ENCODE results near the gene MRPL45.

MRPL45 gene

GRCh38 chr17:38329284-38329683, 32.3 kb downstream of the MRPL45 start:
- TF ChIP-seq ZNF274 (IDR thresholded peaks at IDR 0.05; ENCODE audit: low read depth, low read length) (no peak), SUZ12 (IDR thresholded peaks at IDR 0.05; ENCODE audit: extremely low read depth, insufficient read depth, insufficient read length) (no peak), YY1 (IDR thresholded peaks at IDR 0.05; ENCODE audit: insufficient read depth, insufficient read length) (no peak)
- no peak for DNase-seq (ENCODE audit: low read depth, low spot score)
- Histone ChIP-seq H3K9ac (ENCODE audit: insufficient read length, low read depth) (no peak overlapping the region), H3K36me3 (ENCODE audit: insufficient read depth, insufficient read length, low read length) (peaks cover 11% of the 10 kb centered on the region), H3K27me3 (ENCODE audit: insufficient read depth, insufficient read length) (no peaks in the 10 kb centered on the region), H3K4me1 (ENCODE audit: insufficient read depth, insufficient read length) (peaks cover 13% of the 10 kb centered on the region), H3K4me3 (ENCODE audit: insufficient read length, low read depth) (no peak overlapping the region), H3K9me3 (ENCODE audit: insufficient read depth, low read length) (no peaks in the 10 kb centered on the region)

- no peak for DNase-seq (ENCODE audit: low read depth, low spot score)
- peaks cover 13% of the 10 kb centered on the region for H3K4me1 ChIP-seq (ENCODE audit: insufficient read depth, insufficient read length)
- peaks cover 8% of the 10 kb centered on the region for H3K36me3 ChIP-seq (ENCODE audit: insufficient read depth, insufficient read length, low read length)
- no peak for TF ChIP-seq SUZ12 (IDR thresholded peaks at IDR 0.05; ENCODE audit: extremely low read depth, insufficient read depth, insufficient read length)
- no peak for TF ChIP-seq ZNF274 (IDR thresholded peaks at IDR 0.05; ENCODE audit: low read depth, low read length)
- no peak for TF ChIP-seq YY1 (IDR thresholded peaks at IDR 0.05; ENCODE audit: insufficient read depth, insufficient read length)
- H3K4me3 ChIP-seq (ENCODE audit: insufficient read length, low read depth): no peak overlapping the region
- no peak overlapping the region for H3K9ac ChIP-seq (ENCODE audit: insufficient read length, low read depth)
- no peaks in the 10 kb centered on the region for H3K27me3 ChIP-seq (ENCODE audit: insufficient read depth, insufficient read length)
- no peaks in the 10 kb centered on the region for H3K9me3 ChIP-seq (ENCODE audit: insufficient read depth, low read length)
Measured at GRCh38 chr17:38329808-38330730, 33.1 kb downstream of the MRPL45 start.

- Histone ChIP-seq H3K27me3 (ENCODE audit: insufficient read depth, insufficient read length) (no peaks in the 10 kb centered on the region), H3K4me1 (ENCODE audit: insufficient read depth, insufficient read length) (peaks cover 10% of the 10 kb centered on the region), H3K36me3 (ENCODE audit: insufficient read depth, insufficient read length, low read length) (peaks cover 5% of the 10 kb centered on the region), H3K4me3 (ENCODE audit: insufficient read length, low read depth) (no peak overlapping the region), H3K9me3 (ENCODE audit: insufficient read depth, low read length) (no peaks in the 10 kb centered on the region), H3K9ac (ENCODE audit: insufficient read length, low read depth) (no peak overlapping the region)
- no peak for DNase-seq (ENCODE audit: low read depth, low spot score)
- TF ChIP-seq SUZ12 (IDR thresholded peaks at IDR 0.05; ENCODE audit: extremely low read depth, insufficient read depth, insufficient read length): no peak
Measured at GRCh38 chr17:38330941-38331411, 34.0 kb downstream of the MRPL45 start.

GRCh38 chr17:38332735-38333134, 35.8 kb downstream of the MRPL45 start:
- Histone ChIP-seq H3K9ac (ENCODE audit: insufficient read length, low read depth) (no peak overlapping the region), H3K36me3 (ENCODE audit: insufficient read depth, insufficient read length, low read length) (no peaks in the 10 kb centered on the region), H3K27me3 (ENCODE audit: insufficient read depth, insufficient read length) (no peaks in the 10 kb centered on the region), H3K4me3 (ENCODE audit: insufficient read length, low read depth) (no peak overlapping the region), H3K4me1 (ENCODE audit: insufficient read depth, insufficient read length) (peaks cover 10% of the 10 kb centered on the region), H3K9me3 (ENCODE audit: insufficient read depth, low read length) (no peaks in the 10 kb centered on the region)
- no peak for DNase-seq (ENCODE audit: low read depth, low spot score)
- TF ChIP-seq SUZ12 (IDR thresholded peaks at IDR 0.05; ENCODE audit: extremely low read depth, insufficient read depth, insufficient read length) (no peak), YY1 (IDR thresholded peaks at IDR 0.05; ENCODE audit: insufficient read depth, insufficient read length) (no peak), ZNF274 (IDR thresholded peaks at IDR 0.05; ENCODE audit: low read depth, low read length) (no peak)

- Histone ChIP-seq H3K27me3 (ENCODE audit: insufficient read depth, insufficient read length) (no peaks in the 10 kb centered on the region), H3K4me3 (ENCODE audit: insufficient read length, low read depth) (no peak overlapping the region), H3K4me1 (ENCODE audit: insufficient read depth, insufficient read length) (peaks cover 10% of the 10 kb centered on the region), H3K9ac (ENCODE audit: insufficient read length, low read depth) (no peak overlapping the region), H3K9me3 (ENCODE audit: insufficient read depth, low read length) (no peaks in the 10 kb centered on the region), H3K36me3 (ENCODE audit: insufficient read depth, insufficient read length, low read length) (no peaks in the 10 kb centered on the region)
- DNase-seq (ENCODE audit: low read depth, low spot score): no peak
- TF ChIP-seq ZNF274 (IDR thresholded peaks at IDR 0.05; ENCODE audit: low read depth, low read length) (no peak), YY1 (IDR thresholded peaks at IDR 0.05; ENCODE audit: insufficient read depth, insufficient read length) (no peak), SUZ12 (IDR thresholded peaks at IDR 0.05; ENCODE audit: extremely low read depth, insufficient read depth, insufficient read length) (no peak)
Measured at GRCh38 chr17:38333635-38334295, 36.8 kb downstream of the MRPL45 start.

GRCh38 chr17:38334480-38335364, 37.8 kb downstream of the MRPL45 start:
- H3K4me1 ChIP-seq (ENCODE audit: insufficient read depth, insufficient read length): peaks cover 10% of the 10 kb centered on the region
- TF ChIP-seq YY1 (IDR thresholded peaks at IDR 0.05; ENCODE audit: insufficient read depth, insufficient read length) (no peak), ZNF274 (IDR thresholded peaks at IDR 0.05; ENCODE audit: low read depth, low read length) (no peak), SUZ12 (IDR thresholded peaks at IDR 0.05; ENCODE audit: extremely low read depth, insufficient read depth, insufficient read length) (no peak)
- H3K9ac ChIP-seq (ENCODE audit: insufficient read length, low read depth): no peak overlapping the region
- no peaks in the 10 kb centered on the region for H3K36me3 ChIP-seq (ENCODE audit: insufficient read depth, insufficient read length, low read length)
- H3K27me3 ChIP-seq (ENCODE audit: insufficient read depth, insufficient read length): peaks cover 4% of the 10 kb centered on the region
- no peak for DNase-seq (ENCODE audit: low read depth, low spot score)
- H3K9me3 ChIP-seq (ENCODE audit: insufficient read depth, low read length): no peaks in the 10 kb centered on the region
- H3K4me3 ChIP-seq (ENCODE audit: insufficient read length, low read depth): no peak overlapping the region
